AG10803 (cell line): Measurements from ENCODE around the gene KPNB1.

ENCODE experiments used
- DNase-seq: peaks from one replicate; pipeline ENCODE4 v3.0.0; 2010; ENCODE audit warnings: low read depth
- H3K4me3 ChIP-seq: 2 replicates; pipeline ENCODE4 v1.5.1; 2011; ENCODE audit warnings: mild to moderate bottlenecking, low read length, control low read depth
- TF ChIP-seq, protein P1 (sequence below): conservative IDR thresholded peaks from 2 replicates; pipeline ENCODE4 v1.5.1; 2011; ENCODE audit warnings: mild to moderate bottlenecking, low read length, control low read depth, inconsistent platforms

The KPNB1 gene

DNA sequence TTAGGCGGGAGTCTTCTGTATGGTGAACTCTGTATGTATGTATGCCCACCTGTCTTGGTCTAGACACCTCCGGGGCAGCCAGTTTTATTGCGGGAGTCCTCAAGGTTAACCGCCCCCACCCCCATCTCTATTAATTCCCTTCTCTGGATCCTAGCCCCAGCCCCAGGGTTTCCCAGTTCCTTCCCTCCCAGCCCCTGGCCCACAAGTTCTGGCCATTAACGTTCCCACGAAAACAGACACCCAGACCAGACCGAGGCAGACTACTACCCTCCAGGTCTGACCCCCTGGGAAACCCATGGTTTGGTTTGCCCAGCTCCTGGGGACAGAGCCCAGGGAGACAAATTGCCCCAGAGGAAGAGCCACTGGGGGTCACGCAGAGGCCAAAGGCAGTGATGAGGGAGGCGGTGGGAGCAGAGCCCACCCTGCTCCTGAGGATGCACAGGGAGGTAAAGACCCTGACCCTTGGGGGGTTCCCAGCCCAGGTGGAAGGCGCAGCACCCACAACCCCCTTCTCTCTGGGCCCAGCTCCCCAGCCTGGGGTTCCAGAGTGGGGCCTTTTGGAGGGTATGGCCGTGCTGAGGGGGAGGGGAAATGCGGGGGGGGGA, 52.8 kb downstream of the KPNB1 start:
- TF ChIP-seq, protein P1, sequence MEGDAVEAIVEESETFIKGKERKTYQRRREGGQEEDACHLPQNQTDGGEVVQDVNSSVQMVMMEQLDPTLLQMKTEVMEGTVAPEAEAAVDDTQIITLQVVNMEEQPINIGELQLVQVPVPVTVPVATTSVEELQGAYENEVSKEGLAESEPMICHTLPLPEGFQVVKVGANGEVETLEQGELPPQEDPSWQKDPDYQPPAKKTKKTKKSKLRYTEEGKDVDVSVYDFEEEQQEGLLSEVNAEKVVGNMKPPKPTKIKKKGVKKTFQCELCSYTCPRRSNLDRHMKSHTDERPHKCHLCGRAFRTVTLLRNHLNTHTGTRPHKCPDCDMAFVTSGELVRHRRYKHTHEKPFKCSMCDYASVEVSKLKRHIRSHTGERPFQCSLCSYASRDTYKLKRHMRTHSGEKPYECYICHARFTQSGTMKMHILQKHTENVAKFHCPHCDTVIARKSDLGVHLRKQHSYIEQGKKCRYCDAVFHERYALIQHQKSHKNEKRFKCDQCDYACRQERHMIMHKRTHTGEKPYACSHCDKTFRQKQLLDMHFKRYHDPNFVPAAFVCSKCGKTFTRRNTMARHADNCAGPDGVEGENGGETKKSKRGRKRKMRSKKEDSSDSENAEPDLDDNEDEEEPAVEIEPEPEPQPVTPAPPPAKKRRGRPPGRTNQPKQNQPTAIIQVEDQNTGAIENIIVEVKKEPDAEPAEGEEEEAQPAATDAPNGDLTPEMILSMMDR: no peak
- no peak overlapping the region for H3K4me3 ChIP-seq
- no peak for DNase-seq

DNA sequence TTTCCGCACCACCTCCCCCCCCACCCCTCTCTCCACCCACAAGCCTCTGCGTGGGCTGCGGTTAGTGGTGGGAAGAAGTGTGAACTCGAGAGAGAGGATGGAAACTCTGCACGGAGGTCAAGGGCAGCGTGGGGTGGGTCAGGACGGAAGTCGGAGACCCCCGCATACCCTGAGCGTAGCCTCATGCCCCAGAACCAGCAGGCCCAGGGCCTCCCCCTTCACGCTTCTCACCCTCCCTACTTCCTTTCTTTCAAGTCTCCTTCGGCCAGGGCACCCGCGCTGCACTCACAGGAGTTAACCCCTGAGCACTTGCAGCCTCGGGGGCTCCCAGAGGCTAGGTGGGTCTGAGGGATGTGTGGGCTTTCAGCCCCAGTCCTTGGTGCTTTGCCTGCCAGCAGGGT, 53.5 kb downstream of the KPNB1 start:
- TF ChIP-seq, protein P1: no peak
- H3K4me3 ChIP-seq: no peak overlapping the region
- DNase-seq: no peak

DNA sequence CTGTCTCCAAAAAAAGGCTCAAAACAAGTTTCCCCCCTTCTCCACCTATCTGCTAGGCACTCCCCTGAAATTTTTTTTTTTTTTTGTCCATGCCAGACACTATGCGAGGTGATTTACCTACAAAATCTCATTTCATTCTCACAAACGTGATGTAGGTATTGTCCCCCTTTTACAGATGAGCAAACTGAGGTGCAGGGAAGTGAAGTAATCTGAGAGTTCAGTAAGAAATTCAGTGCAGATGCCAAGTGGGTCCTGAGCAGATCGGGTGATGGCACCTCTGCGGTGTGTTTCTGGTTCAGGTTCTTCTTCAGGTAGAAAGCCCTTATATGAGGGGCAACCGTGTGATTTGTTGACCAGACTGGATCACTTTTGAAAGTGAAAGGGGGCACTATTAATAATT, 54.0 kb downstream of the KPNB1 start:
- H3K4me3 ChIP-seq: no peak overlapping the region
- TF ChIP-seq, protein P1: no peak
- no peak for DNase-seq

DNA sequence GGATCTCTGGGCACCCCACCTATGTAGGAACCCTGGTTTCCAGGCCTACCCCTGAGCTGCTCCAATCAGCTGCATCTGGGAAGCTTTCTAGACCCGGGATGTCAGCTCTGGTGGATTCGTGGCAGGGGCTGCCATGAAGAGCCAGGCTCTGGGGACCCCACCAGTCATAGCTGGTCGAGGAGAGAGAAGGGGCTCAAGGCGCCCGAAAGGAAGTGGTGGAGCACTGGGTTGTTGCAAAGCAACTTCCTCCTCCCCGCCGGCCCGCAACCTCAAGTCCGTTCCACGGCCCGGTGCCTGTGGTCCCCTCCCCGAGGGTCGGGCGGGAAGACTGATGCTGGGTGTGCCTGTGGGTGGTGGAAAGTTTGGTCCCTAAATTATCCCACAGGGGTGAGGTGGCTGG, 54.4 kb downstream of the KPNB1 start:
- no peak for DNase-seq
- no peak overlapping the region for H3K4me3 ChIP-seq
- TF ChIP-seq, protein P1: no peak

DNA sequence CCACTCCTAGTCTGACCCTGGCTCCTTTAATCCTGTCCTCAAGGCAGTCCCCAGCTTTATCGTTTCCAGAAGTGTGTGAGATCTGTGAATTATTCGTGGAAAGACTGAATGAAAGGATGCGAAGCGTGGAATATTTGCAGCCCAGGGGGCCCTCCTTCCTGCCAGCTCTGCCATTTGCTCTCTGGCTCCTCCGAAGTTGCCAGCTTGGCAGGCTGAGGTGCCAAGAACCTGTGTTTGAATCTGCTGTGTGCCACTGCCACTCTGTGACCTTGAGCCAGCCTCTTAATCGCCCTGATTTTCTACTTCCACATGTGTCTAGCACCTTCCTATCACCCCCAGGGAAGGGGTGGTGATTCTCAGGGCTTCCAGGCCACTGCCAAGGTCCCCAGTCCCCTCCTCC, 55.0 kb downstream of the KPNB1 start:
- TF ChIP-seq, protein P1: no peak
- no peak overlapping the region for H3K4me3 ChIP-seq
- no peak for DNase-seq

DNA sequence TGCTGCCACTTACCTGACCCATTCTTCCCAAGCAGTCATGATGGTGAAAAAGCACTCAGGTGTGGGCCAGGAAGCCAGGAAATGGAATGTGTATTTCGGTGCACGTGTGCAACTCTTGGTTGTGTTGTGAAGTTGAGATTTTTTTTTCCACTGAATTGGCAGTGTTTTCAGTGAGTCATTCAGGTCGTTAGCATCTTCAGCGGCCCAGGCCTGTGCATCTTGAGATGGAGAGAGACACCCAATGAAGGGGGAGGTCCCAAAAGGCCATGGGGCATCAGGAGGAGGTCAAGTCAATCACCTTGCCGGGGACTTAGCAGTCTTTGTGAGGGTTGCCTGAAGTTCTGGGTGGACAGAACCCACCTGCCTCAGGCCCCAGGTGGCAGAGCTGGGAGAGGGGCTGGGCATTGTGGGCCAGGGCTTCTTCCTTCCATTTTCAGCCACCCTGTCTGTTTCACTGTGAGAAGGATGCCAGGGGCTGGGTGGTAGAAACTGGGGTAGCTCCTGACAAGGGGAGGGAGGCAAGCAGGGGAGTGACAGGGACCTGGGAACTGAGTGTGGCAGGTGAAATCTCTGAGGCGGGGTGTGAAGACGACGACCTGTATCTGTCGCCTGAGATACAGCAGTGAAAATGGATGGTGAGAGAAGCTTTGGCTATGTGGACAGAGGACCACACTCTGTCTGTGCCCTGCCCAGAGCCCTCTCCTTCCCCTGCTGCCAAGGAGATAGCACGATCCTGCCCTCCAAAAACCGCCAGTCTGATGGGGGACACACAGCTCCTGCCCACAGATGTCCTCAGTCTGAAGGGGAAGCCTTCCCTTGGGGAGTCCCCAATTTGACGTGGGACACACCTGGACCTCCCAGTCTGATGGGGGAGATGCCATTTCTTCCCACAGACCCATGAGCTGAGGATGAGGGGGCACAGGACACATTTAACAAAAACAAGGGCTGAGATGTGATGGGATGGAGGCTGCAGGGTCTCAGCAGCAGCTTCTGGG, 56.1 kb downstream of the KPNB1 start:
- DNase-seq: no peak
- TF ChIP-seq, protein P1: no peak
- H3K4me3 ChIP-seq: no peak overlapping the region
